HEK293T (cell line): ENCODE results near the gene DCAF12.

ENCODE experiments used
- CTCF ChIA-PET: fragments of 350-600 bp; formaldehyde crosslinking; extraction: SDS; loops from one replicate; lab custom pipeline; 2021; ENCODE audit warnings: antibody characterized with exemption, inconsistent platforms; lab: Yijun Ruan, JAX
- POLR2A ChIA-PET: fragments of 350-600 bp; formaldehyde crosslinking; extraction: SDS; loops from one replicate; lab custom pipeline; 2020; ENCODE audit warnings: antibody characterized with exemption, inconsistent platforms; lab: Yijun Ruan, JAX
- DNase-seq: peaks from one replicate; pipeline ENCODE4 v3.0.0; 2012; ENCODE audit warnings: mixed read lengths; ENCODE audit errors: extremely low spot score
- ARNT ChIP-seq: fragments of 450-650 bp; IDR thresholded peaks from 2 replicates; pipeline ENCODE4 v1.6.1; 2017; ENCODE audit warnings: mild to moderate bottlenecking
- BHLHE40 ChIP-seq: fragments of 450-650 bp; IDR thresholded peaks from 2 replicates; pipeline ENCODE4 v1.6.1; 2016; ENCODE audit warnings: mild to moderate bottlenecking, moderate library complexity, borderline replicate concordance
- CTBP1 ChIP-seq: fragments of 450-650 bp; IDR thresholded peaks from 2 replicates; pipeline ENCODE4 v1.6.1; 2016; ENCODE audit warnings: borderline replicate concordance
- ELF4 ChIP-seq: fragments of 450-650 bp; IDR thresholded peaks from 2 replicates; pipeline ENCODE4 v1.6.1; 2017; ENCODE audit warnings: antibody characterized with exemption
- FOXA1 ChIP-seq: fragments of 450-650 bp; IDR thresholded peaks from 2 replicates; pipeline ENCODE4 v1.6.1; 2016; ENCODE audit warnings: mild to moderate bottlenecking
- FOXK2 ChIP-seq: fragments of 450-650 bp; IDR thresholded peaks from 2 replicates; pipeline ENCODE4 v1.6.1; 2016; ENCODE audit warnings: mild to moderate bottlenecking
- FOXM1 ChIP-seq: fragments of 450-650 bp; IDR thresholded peaks from 2 replicates; pipeline ENCODE4 v1.6.1; 2017; ENCODE audit warnings: mild to moderate bottlenecking, borderline replicate concordance
- HDGF ChIP-seq: fragments of 450-650 bp; IDR thresholded peaks from 2 replicates; pipeline ENCODE4 v1.6.1; 2017; ENCODE audit warnings: antibody characterized with exemption, borderline replicate concordance
- L3MBTL2 ChIP-seq: fragments of 450-650 bp; conservative IDR thresholded peaks from 2 replicates; pipeline ENCODE4 v1.6.1; 2016; ENCODE audit warnings: mild to moderate bottlenecking
- LEF1 ChIP-seq: fragments of 450-650 bp; IDR thresholded peaks from 2 replicates; pipeline ENCODE4 v1.6.1; 2017; ENCODE audit warnings: mild to moderate bottlenecking, borderline replicate concordance
- NFRKB ChIP-seq: fragments of 450-650 bp; IDR thresholded peaks from 2 replicates; pipeline ENCODE4 v1.6.1; 2016; ENCODE audit warnings: mild to moderate bottlenecking, moderate library complexity
- SP1 ChIP-seq: fragments of 450-650 bp; IDR thresholded peaks from 2 replicates; pipeline ENCODE4 v1.6.1; 2017
- SUZ12 ChIP-seq: fragments of 450-650 bp; IDR thresholded peaks from 2 replicates; pipeline ENCODE4 v1.6.1; 2016; ENCODE audit warnings: mild to moderate bottlenecking
- TARDBP ChIP-seq: fragments of 450-650 bp; IDR thresholded peaks from 2 replicates; pipeline ENCODE4 v1.6.1; 2016
- ZNF384 ChIP-seq: fragments of 450-650 bp; IDR thresholded peaks from 2 replicates; pipeline ENCODE4 v1.6.1; 2016
- TF ChIP-seq, protein P1 (sequence below): fragments of 450-650 bp; IDR thresholded peaks from 2 replicates; pipeline ENCODE4 v1.6.1; 2016

DCAF12 gene

GRCh38 chr9:34133436-34133949 lies 7.0 kb upstream of the DCAF12 start:
- POLR2A ChIA-PET = no interaction called here
- no peak for DNase-seq
- CTCF ChIA-PET = no interaction called here
- TF ChIP-seq ZNF384 (no peak), CTBP1 (no peak), HDGF (no peak), LEF1 (no peak), TARDBP (no peak), NFRKB (no peak), FOXM1 (no peak), SUZ12 (no peak), BHLHE40 (no peak), ARNT (no peak), FOXA1 (no peak), SP1 (no peak), FOXK2 (no peak), ELF4 (no peak), L3MBTL2 (no peak)
- TF ChIP-seq, protein P1, sequence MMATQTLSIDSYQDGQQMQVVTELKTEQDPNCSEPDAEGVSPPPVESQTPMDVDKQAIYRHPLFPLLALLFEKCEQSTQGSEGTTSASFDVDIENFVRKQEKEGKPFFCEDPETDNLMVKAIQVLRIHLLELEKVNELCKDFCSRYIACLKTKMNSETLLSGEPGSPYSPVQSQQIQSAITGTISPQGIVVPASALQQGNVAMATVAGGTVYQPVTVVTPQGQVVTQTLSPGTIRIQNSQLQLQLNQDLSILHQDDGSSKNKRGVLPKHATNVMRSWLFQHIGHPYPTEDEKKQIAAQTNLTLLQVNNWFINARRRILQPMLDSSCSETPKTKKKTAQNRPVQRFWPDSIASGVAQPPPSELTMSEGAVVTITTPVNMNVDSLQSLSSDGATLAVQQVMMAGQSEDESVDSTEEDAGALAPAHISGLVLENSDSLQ = no peak

DNA sequence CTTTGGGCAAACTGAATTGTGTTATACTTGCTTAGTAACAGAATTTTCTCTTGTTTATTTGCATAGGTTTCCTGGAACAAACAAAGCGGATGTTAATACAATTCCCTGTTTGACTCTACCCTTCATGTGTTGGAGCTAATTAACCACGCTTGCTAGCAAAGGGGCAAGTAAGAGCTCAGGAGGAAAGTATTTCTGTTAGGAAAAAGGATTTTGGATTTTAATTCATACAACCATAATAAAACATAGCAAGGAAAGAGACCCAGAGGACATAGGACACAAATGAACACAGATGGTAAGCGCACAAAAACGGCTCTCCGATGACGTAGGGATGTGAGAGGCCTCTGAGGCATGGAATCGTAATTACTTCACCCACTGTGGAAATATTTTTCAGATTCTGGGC lies 5.1 kb upstream of the DCAF12 start:
- ChIA-PET POLR2A (no interaction called here), CTCF (no interaction called here)
- no peak for DNase-seq
- TF ChIP-seq, protein P1 = no peak
- TF ChIP-seq FOXM1 (no peak), ELF4 (no peak), FOXA1 (no peak), L3MBTL2 (no peak)

- POLR2A ChIA-PET = interaction anchor here (1.6 kb wide), 1 partner anchor 31 kb away, joined by 3 read pairs; no protein-coding TSS in a partner anchor
Measured at GRCh38 chr9:34127035-34127948, 794 bp upstream of the DCAF12 start.

DNA sequence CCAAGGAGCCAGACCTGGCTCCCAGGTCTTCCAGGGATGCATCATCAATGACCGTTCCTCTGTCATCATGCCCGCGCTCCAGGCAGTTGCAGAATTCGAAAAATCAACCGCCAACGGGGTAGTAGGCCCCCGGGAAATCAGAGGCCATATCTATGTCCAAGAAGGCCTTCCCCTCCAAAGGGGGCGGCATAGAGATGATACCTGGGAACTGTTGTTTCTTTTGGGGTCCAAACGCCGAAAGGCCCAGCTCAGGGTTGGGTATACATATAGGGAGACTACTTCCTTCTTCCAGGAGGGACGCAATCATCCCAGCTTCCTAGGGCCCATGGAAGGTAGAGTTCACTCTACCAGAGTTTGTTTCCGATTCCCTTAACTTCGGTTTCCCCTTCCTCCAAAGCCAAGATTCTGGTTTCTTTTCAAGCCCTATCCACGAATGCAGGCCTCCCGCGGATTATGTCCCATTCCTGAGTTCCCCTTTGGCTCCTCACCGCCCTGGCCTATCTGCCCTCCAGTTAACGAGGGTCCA lies 754 bp downstream of the DCAF12 start:
- CTCF ChIA-PET = no interaction called here
- POLR2A ChIA-PET = interaction anchor here (0.7 to 1.4 kb wide), 3 partner anchors 14 to 214 kb away, joined by 3 to 4 read pairs (median 3); partner anchors contain the start of gene UBAP1
- DNase-seq = peak; percentile 26
- TF ChIP-seq NFRKB (no peak), L3MBTL2 (no peak), FOXM1 (no peak), SUZ12 (no peak), TARDBP (no peak), ZNF384 (no peak), ELF4 (no peak), ARNT (no peak), CTBP1 (no peak), HDGF (no peak), SP1 (no peak), LEF1 (no peak), FOXK2 (no peak), BHLHE40 (no peak), FOXA1 (no peak)
- TF ChIP-seq, protein P1 = no peak

More at GRCh38 chr9:34127035-34127948, 794 bp upstream of the DCAF12 start:
- no peak for TF ChIP-seq ELF4
- no peak for TF ChIP-seq FOXK2
- no peak for TF ChIP-seq HDGF
- no peak for TF ChIP-seq NFRKB
- TF ChIP-seq SUZ12 = no peak
- no peak for TF ChIP-seq SP1
- no peak for TF ChIP-seq CTBP1
- no peak for TF ChIP-seq FOXA1
- TF ChIP-seq ARNT = no peak
- TF ChIP-seq LEF1 = no peak
- no peak for TF ChIP-seq BHLHE40
- CTCF ChIA-PET = no interaction called here
- no peak for DNase-seq

- ChIA-PET POLR2A (interaction anchor here (1.3 to 1.4 kb wide), 2 partner anchors 15 to 54 kb away, joined by 3 to 4 read pairs; partner anchors contain the start of gene UBAP1), CTCF (no interaction called here)
- no peak for TF ChIP-seq FOXK2
- no peak for DNase-seq
Measured at GRCh38 chr9:34124926-34125325, 1.6 kb downstream of the DCAF12 start.

- POLR2A ChIA-PET = no interaction called here
Measured at GRCh38 chr9:34124099-34124498, 2.4 kb downstream of the DCAF12 start.

More at GRCh38 chr9:34124099-34124498, 2.4 kb downstream of the DCAF12 start:
- CTCF ChIA-PET = no interaction called here
- TF ChIP-seq FOXK2 (no peak), ARNT (no peak), SP1 (no peak), CTBP1 (no peak), FOXM1 (no peak), BHLHE40 (no peak), L3MBTL2 (no peak), NFRKB (no peak), SUZ12 (no peak), FOXA1 (no peak), ELF4 (no peak), HDGF (no peak), ZNF384 (no peak), TARDBP (no peak)
- no peak for DNase-seq
